Stimulated activated CD4-positive, alpha-beta T cell treated with anti-CD3 and anti-CD28 coated beads, Interleukin-15, amount 100 ng/mL, for 24 hours (primary cell): ENCODE measurements around the gene PEX7.
"Not testable (repeated sequence)": the region's sequence is repeated elsewhere in the genome, so short reads cannot be mapped to it uniquely, and the experiment has no call there.

Experiments used
- DNase-seq: peaks from one replicate; pipeline ENCODE4 v3.0.0-alpha.2; 2020

The PEX7 gene

DNA sequence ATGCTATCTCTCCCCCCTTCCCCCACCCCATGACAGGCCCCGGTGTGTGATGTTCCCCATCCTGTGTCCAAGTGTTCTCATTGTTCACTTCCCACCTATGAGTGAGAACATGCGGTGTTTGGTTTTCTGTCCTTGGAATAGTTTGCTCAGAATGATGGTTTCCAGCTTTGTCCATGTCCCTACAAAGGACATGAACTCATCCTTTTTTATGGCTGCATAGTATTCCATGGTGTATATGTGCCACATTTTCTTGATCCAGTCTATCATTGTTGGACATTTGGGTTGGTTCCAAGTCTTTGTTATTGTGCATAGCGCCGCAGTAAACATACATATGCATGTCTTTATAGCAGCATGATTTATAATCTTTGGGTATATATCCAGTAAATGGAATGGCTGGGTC is 24.1 kb downstream of the PEX7 start:
- not testable (repeated sequence) for DNase-seq

DNA sequence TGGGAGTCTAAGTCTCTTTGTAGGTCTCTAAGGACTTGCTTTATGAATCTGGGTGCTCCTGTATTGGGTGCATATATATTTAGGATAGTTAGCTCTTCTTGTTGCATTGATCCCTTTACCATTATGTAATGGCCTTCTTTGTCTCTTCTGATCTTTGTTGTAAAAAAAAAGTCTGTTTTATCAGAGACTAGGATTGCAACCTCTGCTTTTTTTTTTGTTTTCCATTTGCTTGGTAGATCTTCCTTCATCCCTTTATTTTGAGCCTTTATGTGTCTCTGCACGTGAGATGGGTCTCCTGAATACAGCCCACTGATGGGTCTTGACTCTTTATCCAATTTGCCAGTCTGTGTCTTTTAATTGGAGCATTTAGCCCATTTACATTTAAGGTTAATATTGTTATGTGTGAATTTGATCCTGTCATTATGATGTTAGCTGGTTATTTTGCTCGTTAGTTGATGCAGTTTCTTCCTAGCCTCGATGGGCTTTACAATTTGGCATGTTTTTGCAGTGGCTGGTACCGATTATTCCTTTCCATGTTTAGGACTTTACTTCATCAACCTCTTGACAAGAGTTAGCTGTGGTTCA is 27.7 kb downstream of the PEX7 start:
- not testable (repeated sequence) for DNase-seq

DNA sequence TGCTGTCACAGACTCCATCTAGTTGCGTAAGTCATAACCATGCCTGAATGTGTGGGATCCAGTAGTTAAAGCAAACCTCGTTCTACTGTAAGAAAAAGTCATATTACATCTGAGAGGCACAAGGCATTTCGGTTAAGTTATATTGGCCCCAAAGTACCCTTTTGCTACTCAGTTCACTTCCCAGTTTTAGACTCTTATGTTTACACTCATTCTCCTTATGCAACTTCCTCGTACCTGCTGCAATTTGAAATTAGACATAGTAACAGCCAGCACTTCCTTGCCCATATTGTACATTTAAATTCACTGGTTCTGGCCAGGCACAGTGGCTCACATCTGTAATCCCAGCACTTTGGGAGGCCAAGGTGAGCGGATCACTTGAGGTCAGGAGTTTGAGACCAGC is 37.0 kb downstream of the PEX7 start:
- DNase-seq, result no peak

DNA sequence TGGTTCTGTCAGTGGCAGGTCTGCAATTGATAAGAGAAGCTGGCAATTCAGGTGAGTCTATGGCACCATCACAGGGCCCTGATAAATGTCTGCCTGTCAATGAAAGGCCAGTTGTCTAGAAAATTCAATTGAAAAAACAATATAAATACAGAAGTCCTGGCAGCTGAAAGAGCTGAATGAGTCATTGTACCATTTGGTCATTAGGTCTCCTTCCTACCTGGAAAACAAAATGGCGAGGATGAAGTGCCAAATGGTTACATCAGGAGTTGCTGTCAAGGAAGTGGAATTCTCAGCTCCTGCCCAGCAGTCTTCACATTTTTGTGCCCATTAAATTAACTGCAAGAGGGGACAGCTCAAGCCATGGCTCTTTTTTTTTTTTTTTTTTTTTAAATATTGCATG is 37.7 kb downstream of the PEX7 start:
- no peak for DNase-seq

DNA sequence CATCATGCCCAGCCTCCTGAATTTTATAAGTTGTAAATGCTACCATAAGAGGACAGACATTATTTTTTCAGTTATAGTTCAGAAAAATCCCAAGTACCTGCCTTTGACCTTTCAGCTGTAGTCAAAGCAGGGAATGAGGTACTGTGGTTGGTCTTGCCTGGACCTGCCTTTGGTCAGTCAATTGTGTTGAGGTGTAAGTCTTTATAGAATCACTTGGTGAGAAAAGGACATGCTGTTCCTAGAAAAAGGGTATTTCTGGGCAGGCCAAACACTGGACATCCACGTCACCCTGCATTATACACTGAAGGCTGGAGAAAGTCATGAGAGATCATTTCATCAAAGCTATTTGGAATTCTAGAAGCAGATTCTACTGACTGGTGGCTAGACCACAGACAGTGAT is 40.3 kb downstream of the PEX7 start:
- DNase-seq, result no peak

DNA sequence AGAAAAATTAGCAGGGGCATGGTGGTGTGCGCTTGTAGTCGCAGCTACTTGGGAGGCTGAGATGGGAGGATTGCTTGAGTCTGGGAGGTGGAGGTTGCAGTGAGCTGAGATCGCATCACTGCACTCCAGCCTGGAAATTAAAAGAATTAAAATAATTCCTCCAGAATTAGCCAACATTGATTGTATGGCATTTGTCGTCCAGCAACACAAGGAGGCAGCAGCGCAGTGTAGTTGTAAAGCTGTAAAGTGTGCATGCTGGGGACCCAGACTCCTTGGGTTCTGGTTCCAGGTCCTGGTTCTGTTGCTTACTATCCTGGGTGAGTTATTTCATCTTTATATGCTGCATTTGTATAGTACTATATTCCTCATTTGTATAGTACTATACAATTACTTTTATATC is 41.4 kb downstream of the PEX7 start:
- no peak for DNase-seq

DNA sequence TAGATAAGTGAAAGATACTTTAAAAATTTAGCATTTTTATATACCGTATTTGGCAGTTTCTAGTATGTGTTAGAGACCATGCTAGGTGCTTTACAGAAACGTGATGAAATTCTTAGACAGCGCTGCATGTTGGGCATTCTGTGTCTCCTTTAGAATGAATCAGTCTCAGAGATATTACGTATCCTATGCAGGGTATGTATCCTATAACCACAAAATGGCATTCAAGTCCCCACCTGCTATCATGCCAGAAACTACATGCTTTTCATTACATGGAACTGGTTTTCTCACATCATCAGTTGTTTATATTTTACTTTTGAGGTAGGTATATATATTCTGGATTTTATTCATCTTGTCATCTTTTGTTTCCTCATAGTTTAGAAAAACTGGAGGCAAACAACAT is 42.3 kb downstream of the PEX7 start:
- no peak for DNase-seq

DNA sequence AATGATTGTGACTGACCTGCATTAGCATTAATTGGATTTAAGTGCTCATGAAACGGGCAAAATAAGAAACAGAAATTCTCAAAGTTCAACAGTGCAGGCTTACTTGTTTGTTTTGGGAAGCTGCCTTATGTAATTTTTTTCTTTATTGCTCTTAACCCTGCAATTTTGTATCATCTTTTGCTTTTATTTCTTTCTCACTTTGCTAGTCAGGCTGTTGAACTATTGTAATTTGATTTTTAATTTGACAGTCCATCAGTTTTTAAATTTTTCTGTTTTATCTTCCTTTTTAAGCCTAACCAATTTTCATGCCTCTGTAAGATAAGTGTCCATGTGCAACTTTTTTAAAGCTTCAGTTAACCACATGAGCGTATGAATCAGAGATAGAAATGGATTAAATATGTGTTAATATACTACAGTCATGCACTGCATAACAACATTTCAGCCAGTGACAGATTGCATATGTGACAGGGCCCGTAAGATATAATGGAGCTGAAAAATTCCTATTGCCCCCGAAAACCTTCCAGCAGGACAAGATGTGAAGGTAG is 44.6 kb downstream of the PEX7 start:
- DNase-seq, result no peak

DNA sequence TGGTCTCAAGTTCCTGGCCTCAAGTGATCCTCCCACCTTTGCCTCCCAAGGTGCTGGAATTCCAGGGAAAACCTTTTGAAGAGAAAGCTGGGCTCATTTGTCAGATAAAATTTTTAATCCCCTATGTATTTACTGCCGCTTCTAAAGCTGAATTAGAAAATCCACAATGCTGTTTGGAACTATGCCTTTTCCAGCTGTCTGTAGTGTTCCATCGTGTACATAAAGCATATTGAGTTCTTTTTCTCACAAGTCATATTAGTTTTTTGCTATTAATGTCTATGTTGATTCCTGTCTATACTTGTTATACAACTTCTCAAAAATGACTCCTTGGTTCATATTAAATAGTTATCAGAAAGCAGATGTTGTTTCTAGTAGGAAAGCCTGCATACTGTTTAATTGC is 47.1 kb downstream of the PEX7 start:
- no peak for DNase-seq

DNA sequence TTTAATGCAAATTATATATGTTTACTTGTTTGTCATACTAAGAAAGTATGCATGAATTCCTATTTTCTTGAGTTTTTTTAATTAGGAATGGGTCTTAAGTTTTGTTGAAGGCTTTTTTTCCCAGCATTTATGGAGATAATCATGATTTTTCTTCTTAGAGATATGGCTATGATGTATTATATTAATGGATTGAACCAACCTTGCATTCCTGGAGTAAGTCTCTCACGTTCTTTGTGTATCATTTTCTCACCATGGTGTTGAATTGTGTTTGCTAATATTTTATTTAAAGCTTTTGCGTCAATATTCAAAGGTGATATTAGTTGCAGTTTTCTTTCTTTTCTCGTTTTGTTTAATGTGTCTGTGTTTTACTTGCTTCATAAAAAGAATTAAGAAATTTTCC is 51.4 kb downstream of the PEX7 start:
- no peak for DNase-seq

DNA sequence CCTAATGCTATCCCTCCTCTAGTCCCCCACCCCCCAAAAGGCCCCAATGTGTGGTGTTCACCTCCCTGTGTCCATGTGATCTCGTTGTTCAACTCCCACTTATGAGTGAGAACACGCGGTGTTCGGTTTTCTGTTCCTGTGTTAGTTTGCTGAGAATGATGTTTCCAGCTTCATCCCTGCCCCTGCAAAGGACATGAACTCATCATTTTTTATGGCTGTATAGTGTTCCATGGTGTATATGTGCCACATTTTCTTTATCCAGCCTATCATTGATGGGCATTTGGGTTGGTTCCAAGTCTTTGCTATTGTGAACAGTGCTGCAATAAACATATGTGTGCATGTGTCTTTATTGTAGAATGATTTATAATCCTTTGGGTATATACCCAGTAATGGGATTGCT is 54.1 kb downstream of the PEX7 start:
- DNase-seq, result not testable (repeated sequence)

DNA sequence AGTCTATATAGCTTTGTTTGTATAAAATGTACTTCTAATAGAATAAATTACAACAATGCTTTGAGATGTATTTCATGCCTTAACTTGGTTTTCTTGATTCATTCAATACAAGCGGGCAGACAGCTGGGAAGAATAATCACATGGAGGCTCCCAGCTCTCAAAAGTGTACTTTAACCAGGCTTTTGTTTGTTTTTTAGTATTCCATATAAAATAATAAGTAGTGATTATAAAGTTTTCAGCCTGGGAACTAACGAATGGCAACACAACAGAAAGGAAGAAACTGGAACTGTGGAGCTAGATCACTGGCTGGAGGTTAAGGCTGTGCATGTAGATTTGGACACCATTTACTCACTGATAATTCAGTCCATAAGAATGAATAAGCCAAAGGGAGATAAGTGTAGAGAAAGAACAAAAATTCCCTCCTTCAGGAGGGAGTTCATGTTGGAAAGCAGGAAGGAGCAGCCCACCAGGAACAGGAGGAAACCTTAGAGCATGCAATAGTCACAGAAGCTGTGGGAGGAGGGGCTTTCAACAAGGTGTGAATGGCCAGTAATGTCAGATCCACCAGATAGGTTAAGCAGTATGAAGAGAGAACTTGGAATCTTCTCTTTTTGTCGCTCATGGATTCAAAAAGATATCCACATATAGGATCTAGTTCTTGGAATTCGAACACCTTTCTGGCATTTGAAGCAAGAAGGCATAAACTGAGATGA is 58.5 kb downstream of the PEX7 start:
- DNase-seq, result no peak

DNA sequence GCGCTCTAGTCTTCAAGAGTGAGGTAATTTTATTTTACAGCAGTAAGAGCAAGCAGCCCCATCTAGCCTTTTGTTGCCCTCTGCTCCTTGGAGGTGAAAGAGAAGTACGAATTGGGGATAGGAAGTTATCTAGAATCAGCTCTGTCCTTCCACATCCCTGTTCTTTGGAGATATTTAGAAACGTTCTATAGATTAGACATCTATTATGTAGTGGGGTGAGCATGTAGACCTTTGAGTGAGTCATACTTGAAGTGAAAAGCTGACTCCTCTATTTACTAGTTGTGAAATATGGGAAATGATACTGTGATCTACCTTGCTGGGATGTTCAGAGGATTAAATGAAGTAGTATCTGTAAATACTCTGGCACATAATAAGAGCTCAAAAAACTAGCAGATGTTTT is 63.7 kb downstream of the PEX7 start:
- no peak for DNase-seq

DNA sequence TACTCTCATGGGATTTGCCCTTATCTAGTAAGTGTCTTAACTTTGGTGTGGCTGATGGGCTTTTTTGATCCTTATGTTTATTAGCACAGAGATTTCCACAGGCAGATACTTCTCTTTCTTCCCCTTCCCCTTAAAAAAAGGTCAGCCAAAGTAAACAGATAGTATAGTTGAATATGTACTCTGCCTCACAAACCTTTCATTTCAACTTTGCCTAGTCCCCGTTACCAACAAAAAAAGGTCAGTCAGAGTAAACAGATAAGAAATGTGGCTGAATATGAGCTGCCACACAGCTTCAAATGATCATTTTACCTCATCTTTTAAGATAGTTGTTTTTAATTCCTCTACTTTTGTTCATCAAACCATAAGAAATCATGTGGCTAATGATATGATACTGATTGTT is 65.6 kb downstream of the PEX7 start:
- DNase-seq, result no peak

DNA sequence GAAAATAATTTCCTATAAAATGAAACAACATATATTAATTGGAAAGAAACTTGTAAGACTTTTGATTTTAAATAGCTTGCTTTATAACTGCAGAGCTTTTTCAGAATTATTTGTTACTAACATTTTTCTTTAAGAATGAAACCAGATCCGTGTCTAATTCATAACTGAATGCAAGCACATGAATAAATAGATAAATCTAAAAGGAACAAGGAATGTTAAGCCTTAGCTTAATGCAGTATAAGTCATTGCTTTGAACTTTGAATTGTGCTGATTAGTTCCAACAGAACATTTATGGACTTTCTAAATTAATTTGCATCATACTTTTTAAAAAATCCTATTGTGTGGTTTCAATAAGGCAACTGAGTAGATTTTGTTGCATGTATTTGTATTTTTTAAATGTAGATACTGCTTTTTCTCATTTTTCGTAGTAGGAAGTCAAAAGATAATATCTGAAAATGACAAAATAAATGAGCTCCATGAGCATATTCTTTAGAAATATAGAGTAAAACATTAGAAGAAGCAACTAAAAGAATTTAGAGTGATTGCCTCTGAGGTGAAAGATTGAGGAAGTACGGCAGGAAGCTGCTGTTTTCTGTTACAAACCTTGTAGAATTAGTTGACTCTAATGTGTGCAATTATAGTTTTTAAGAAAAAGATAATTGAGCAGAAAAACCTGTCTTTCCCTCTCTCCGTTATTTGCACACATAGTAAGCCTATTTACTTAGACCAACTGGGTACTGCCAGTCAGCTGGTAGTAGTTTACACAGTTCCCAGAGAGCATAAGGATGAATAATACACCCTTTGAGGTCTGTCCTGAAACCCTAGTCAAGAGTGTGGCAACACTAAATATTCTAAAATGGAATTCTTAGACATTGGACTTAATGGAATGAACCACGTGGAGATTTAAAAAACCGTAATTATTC is 67.1 kb downstream of the PEX7 start:
- DNase-seq, result no peak

DNA sequence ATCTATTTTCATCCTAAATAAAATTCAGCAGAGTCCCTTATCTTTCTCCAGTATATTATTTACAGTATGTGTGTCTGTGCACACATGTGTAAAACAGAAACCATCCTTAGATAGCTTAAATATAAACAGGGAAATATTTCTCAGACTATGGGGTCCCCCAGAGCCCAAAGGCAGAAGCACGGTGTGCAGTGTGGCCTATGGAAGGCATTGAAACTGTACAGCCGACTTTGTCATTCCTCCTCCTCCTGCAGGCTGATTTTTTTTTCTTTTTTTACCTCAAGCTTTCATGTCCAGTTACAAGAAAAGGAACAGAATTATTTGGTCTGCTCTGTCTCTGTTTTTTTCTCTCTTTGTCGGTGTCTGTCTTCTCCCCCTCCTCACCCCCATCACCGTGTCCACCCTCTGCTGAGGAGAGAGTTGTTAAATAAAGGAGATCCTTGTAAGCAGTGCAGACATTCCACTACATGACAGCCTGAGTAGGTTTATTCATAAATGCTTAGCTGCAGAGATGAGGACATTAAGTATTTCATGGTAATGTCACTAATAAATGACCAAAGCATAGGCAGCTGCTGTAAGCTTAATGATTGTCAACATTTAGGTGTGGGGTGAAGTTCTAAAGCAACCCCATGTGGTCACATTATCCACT is 67.9 kb downstream of the PEX7 start:
- no peak for DNase-seq

DNA sequence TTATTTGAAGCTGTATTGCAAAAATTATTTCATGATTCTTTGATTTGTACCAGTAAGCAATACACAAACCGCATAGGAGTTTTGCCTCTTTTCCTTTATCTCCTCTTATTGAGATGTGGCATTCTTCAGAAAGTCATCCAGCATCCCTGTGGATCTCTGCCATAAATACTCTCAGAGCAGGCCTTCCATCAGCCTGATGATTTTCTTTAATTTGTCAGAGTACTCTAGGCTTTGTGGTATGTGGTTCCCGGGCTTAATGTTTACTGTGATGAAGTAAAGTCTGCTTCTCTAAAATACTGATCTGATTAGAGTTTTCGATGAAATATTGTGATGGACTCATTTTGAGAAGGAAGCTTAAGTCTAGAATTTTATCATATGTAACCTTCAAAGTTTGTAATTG is 68.6 kb downstream of the PEX7 start:
- DNase-seq, result no peak

DNA sequence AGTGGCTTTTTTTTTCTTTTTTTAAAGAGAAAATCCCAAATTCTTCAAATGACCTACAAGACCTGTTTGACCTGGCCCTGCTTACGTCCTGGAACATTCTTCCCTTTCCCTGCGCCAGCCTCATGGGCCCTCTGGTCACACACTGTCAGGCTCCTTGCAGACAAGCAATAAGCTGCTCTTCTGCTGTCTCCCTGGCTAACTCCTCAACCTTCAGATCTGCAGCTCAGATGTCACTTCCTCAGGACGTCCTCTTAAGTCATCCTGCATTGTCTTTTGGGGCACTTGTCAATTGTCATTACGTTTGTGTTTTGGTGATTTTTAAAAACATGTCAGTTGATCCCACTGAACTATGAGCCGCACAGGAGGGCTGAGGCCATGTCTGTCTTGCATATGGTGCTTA is 70.8 kb downstream of the PEX7 start:
- no peak for DNase-seq

DNA sequence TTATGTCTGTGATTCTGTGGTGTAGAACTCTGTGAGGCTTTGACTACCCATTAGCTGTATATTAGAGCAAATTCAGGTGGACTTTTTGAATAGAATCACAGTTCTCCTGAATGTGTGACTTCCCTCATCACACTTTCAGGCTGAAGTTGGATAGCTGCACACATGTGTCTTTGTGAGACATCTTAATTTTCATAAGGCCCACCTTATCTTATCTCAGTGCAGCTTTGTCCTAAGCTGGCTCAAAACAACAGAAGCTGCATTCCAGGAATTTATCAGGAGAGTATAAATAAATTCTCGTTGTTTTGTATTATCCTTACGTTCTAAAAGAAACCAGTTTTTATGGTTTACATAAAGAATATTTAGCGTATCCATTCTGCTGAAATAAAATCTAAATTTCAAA is 73.5 kb downstream of the PEX7 start:
- no peak for DNase-seq

DNA sequence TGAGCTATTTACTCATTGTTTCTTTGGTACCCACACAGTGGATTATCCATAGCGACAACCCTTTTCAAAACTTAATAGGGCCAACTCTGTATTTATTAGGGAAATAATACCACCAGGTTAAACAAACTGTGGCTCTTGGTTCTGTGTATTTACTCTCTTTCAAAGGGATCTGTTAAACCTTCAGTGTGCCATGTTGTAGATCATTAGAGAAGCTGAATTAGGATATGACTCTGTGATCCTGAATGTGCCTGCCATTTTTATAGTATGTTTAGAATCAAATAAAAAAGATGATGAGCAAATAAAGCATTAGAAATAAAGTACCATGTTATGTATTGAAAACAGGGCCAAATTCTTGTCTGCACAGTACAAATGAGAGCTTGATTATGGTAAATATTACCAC is 74.7 kb downstream of the PEX7 start:
- no peak for DNase-seq

DNA sequence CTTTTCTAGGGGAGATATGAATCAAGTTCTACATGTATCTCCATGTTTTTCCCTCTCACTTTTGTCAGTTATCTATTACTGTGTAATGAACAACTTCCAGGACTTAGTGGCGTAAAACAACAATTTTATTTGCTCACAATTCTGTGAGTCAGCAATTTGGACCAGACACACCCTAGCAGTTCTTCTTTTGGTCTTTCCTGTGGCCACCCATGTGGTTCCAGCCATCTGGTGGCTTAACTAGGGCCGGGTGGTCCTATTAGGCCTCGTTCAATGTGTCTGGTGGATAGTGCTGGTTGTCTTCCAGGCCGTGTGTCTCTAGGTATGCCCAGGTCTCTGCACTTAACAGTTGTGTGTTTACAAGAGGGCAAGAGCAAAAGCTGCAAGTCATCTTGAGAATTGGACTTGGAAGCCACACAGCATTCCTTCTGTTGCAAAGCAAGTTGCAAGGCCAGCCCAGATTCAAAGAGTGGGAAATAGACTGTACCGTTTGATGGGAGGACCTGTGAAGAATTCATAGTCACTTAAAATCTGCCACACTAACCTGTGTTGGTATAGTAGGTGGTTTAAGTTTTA is 78.9 kb downstream of the PEX7 start:
- no peak for DNase-seq

DNA sequence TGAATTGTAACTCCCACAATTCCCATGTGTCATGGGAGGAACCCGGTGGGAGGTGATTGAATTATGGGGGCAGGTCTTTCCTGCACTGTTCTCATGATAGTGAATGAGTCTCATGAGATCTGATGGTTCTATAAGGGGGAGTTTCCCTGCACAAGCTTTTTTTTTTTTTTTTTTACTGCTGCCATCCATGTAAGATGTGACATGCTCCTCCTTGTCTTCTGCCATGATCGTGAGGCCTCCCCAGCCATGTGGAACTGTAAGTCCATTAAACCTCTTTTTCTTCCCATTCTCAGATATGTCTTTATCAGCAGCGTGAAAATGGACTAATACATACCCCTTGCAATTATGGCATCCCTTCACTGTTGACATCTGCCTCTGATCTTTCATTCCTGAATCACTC is 82.1 kb downstream of the PEX7 start:
- DNase-seq, result not testable (repeated sequence)

DNA sequence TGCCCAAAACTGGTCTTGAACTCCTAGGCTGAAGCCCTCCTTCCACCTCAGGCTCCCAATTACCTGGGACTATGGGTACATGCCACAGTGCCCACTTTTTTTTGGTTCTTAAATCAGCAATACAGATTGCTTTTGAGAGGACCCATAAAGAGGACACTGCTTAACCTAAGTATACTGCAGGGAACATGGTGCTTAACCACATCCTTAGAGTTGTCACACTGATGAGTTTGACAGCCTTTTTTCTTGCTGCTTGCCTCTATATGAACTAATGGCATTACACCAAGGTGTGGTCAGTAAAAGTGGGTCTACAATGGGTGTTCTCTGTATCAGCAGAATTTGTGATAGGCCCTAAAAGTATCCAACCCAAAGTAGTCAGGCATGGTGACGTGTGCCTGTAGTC is 92.6 kb downstream of the PEX7 start:
- DNase-seq, result no peak
